ENCODE measurements around the gene ZDHHC14. TPM values are rescaled to one million over a fixed set of nuclear protein-coding genes. Genes with fewer than 3 reads are reported as not detected.

ZDHHC14 gene
- total and polyA plus RNA-seq, 2 of the 8 experiments (the other 6 are each of a cell fraction or from before 2014, with no cell fraction given), result 2.9 to 5.3 TPM

GRCh38 chr6:157657754-157658153, 276.8 kb downstream of the ZDHHC14 start:
- H3K23ac ChIP-seq (ENCODE audit: insufficient read length), result no peak overlapping the region
- no peak overlapping the region for H2BK5ac ChIP-seq (ENCODE audit: low read depth, low read length)
- TF ChIP-seq RAD21 (IDR thresholded peaks at IDR 0.05 in 1 of 2, conservative IDR thresholded peaks at IDR 0.05 in 1 of 2; ENCODE audit: low read depth in 2 of 2, low read length in 2 of 2) (no peak), TEAD4 (IDR thresholded peaks at IDR 0.05; ENCODE audit: low read depth, low read length) (no peak), ATF3 (IDR thresholded peaks at IDR 0.05; ENCODE audit: insufficient read depth, low read depth, low read length) (no peak), POU5F1 (IDR thresholded peaks at IDR 0.05; ENCODE audit: low read depth, low read length) (no peak), SP4 (IDR thresholded peaks at IDR 0.05; ENCODE audit: low read length) (no peak), RBBP5 (IDR thresholded peaks at IDR 0.05; ENCODE audit: borderline replicate concordance, low read depth, low read length) (no peak), HDAC2 (IDR thresholded peaks at IDR 0.05; ENCODE audit: borderline replicate concordance in 1 of 2, low read depth in 2 of 2, low read length in 2 of 2) (no peak)
- no peaks in the 10 kb centered on the region for H3K9me3 ChIP-seq (ENCODE audit: insufficient read depth in 2 of 2, low read depth in 1 of 2, low read length in 1 of 2)
- H3K56ac ChIP-seq (replicated peaks; ENCODE audit: insufficient read length, low read depth, low read length), result no peak overlapping the region
- CTCF ChIA-PET (ENCODE audit: partially characterized antibody), result interaction anchor here (0.6 to 2.9 kb wide), 4 partner anchors 9 to 216 kb away, joined by 3 to 25 read pairs (median 6); no protein-coding TSS in a partner anchor
- H2AK5ac ChIP-seq (ENCODE audit: low read depth, low read length), result no peak overlapping the region
- no peaks in the 10 kb centered on the region for H3K27me3 ChIP-seq (replicated peaks in 1 of 4; ENCODE audit: control insufficient read depth in 3 of 4, extremely low read depth in 1 of 4, insufficient read depth in 3 of 4, low read length in 3 of 4)
- H3K4ac ChIP-seq (replicated peaks; ENCODE audit: insufficient read length, low read depth, low read length), result no peak overlapping the region
- no peak overlapping the region for H3K9ac ChIP-seq (replicated peaks in 1 of 4; ENCODE audit: extremely low read depth in 1 of 4, low read depth in 3 of 4, low read length in 3 of 4)
- H4K5ac ChIP-seq (ENCODE audit: insufficient read length, low read depth, low read length), result no peak overlapping the region
- no peak overlapping the region for H3K4me2 ChIP-seq (ENCODE audit: insufficient read depth in 1 of 2, low read depth in 2 of 2, low read length in 2 of 2)
- H3K36me3 ChIP-seq (ENCODE audit: control insufficient read depth in 2 of 4, insufficient read depth in 4 of 4, low read length in 3 of 4), result no peaks in the 10 kb centered on the region
- H2BK12ac ChIP-seq (ENCODE audit: low read depth, low read length), result no peak overlapping the region
- no peaks in the 10 kb centered on the region for H3K79me1 ChIP-seq (ENCODE audit: low read depth, low read length)
- POLR2A ChIA-PET (ENCODE audit: partially characterized antibody), result no interaction called here
- no peak overlapping the region for H4K8ac ChIP-seq (ENCODE audit: extremely low read depth, insufficient read depth, low read length)
- H3K4me1 ChIP-seq (replicated peaks in 1 of 4; ENCODE audit: control insufficient read depth in 3 of 4, insufficient read depth in 4 of 4, low read length in 3 of 4), result peaks cover 0 to 3% (median 0%) of the 10 kb centered on the region in 4 experiments; a peak in 2 of 7 replicates
- H2AFZ ChIP-seq (ENCODE audit: low read length), result no peak overlapping the region
- H2BK120ac ChIP-seq (replicated peaks; ENCODE audit: low read depth, low read length), result no peak overlapping the region
- no peaks in the 10 kb centered on the region for H3K79me2 ChIP-seq (ENCODE audit: control insufficient read depth in 1 of 2, insufficient read depth in 2 of 2, low read length in 2 of 2)
- H3K18ac ChIP-seq (ENCODE audit: extremely low read depth, low read length), result no peak overlapping the region
- H3K14ac ChIP-seq (ENCODE audit: insufficient read length), result no peak overlapping the region
- no peak overlapping the region for H3K4me3 ChIP-seq (ENCODE audit: extremely low read depth in 1 of 4, insufficient read depth in 2 of 4, low read depth in 3 of 4, low read length in 4 of 4)
- H4K91ac ChIP-seq (replicated peaks; ENCODE audit: insufficient read length, low read length), result no peak overlapping the region
- no peak overlapping the region for H2BK20ac ChIP-seq (ENCODE audit: low read length)
- no peaks in the 10 kb centered on the region for H4K20me1 ChIP-seq (replicated peaks in 1 of 2; ENCODE audit: control insufficient read depth in 1 of 2, insufficient read depth in 2 of 2, low read length in 2 of 2)
- no peak overlapping the region for H3K27ac ChIP-seq (ENCODE audit: low read depth, low read length)
- FAIRE-seq (no peak), DNase-seq (ENCODE audit: low read depth in 1 of 2, low spot score in 2 of 2) (no peak)
- H3K23me2 ChIP-seq (ENCODE audit: low read depth, low read length), result no peaks in the 10 kb centered on the region
- 92% methylated on average over 5 of the region's 5 CpGs; no CpG with 5 or more reads in 1 of the 2 experiments for WGBS, 2 experiments (ENCODE audit: extremely low coverage in 1 of 2, insufficient coverage in 1 of 2, insufficient read length in 1 of 2, insufficient replicate concordance in 2 of 2, low coverage in 1 of 2, low lambda C conversion rate in 2 of 2, missing lambda C conversion rate in 1 of 2)
- H2BK15ac ChIP-seq (ENCODE audit: low read length), result no peak overlapping the region
